Kidney (tissue), 14 donors: ENCODE measurements around the gene TMEM179. TPM values are rescaled to one million over a fixed set of nuclear protein-coding genes. Genes with fewer than 3 reads are reported as not detected.

ENCODE experiments used
- DNase-seq, 5 donors: peaks; one replicate each; pipeline ENCODE4 v3.0.0-alpha.2; 2013 to 2020
- FAIRE-seq: peaks from 2 replicates; lab custom pipeline; 2012; peaks lifted over from hg19 to GRCh38; lab: Jason Lieb, UNC
- H3K27ac ChIP-seq, 2 donors: one replicate each; pipeline ENCODE4 v1.7.0; 2013; ENCODE audit warnings: low read depth in 2 of 2, low read length in 2 of 2, inconsistent platforms in 1 of 2
- H3K27me3 ChIP-seq: one replicate; pipeline ENCODE4 v1.7.1; 2013; ENCODE audit warnings: low read length, inconsistent platforms; ENCODE audit not compliant: control insufficient read depth, insufficient read depth
- H3K36me3 ChIP-seq, 3 donors: one replicate each; pipeline versions ENCODE4 v1.7.0 to v1.7.1; 2013; ENCODE audit warnings: low read length in 3 of 3, control low read depth in 1 of 3, inconsistent platforms in 1 of 3; ENCODE audit not compliant: insufficient read depth in 3 of 3, control insufficient read depth in 2 of 3
- H3K4me1 ChIP-seq, 3 donors: one replicate each; pipeline versions ENCODE4 v1.7.0 to v1.7.1; 2013; ENCODE audit warnings: low read length in 3 of 3, inconsistent platforms in 1 of 3, low read depth in 1 of 3; ENCODE audit not compliant: control insufficient read depth in 2 of 3, insufficient read depth in 2 of 3
- H3K4me3 ChIP-seq, 3 donors: one replicate each; pipeline versions ENCODE4 v1.7.0 to v1.8.1; 2013; ENCODE audit warnings: low read length in 3 of 3, control low read depth in 1 of 3, inconsistent platforms in 1 of 3
- H3K9ac ChIP-seq, 3 donors: one replicate each; pipeline versions ENCODE4 v1.7.0 to v1.7.1; 2013; ENCODE audit warnings: low read length in 3 of 3, control low read depth in 1 of 3, inconsistent platforms in 1 of 3
- H3K9me3 ChIP-seq, 3 donors: one replicate each; pipeline versions ENCODE4 v1.7.0 to v1.7.1; 2013; ENCODE audit warnings: low read length in 3 of 3, control low read depth in 1 of 3, inconsistent platforms in 1 of 3; ENCODE audit not compliant: control insufficient read depth in 2 of 3, insufficient read depth in 1 of 3
- CTCF ChIP-seq: IDR thresholded peaks from 3 replicates; pipeline ENCODE4 v1.5.1; 2012; ENCODE audit warnings: mild to moderate bottlenecking, moderate library complexity, borderline replicate concordance; ENCODE audit not compliant: insufficient read depth; ENCODE audit errors: extremely low read depth
- intact Hi-C: fragments of 100-400 bp; cut with DNase I; formaldehyde crosslinking; loops from one replicate; pipeline ENCODE4 v1.11.1; 2022
- polyA plus RNA-seq: library from polyadenylated mRNA; stranded (reverse); fragments of 350-450 nt; fragmentation: Illumina TruSeq; extraction: RNeasy Lipid Tissue Mini Kit (QIAGEN cat#74804); gene quantifications from one replicate; pipeline ENCODE4 v1.2.3, GENCODE V29; 2014; ENCODE audit warnings: low read depth, low replicate concordance; ENCODE audit not compliant: insufficient read depth
- total RNA-seq: library from RNA; stranded (reverse); fragmentation: NEBNext Ultra II Directional; extraction: Animal tissue kit (Norgen Biotek cat#: 25700); gene quantifications from one replicate; pipeline ENCODE4 v1.2.1, GENCODE V29; 2021
- donor health status: control.
- donor health status: control.
- donor health status: control.
- donor health status: control.
- donor health status: control.
- donor health status: DM: yes; HTN: yes; CAD: no.
- donor health status: Normal renal cell carcinoma (clear cell type).

Gene TMEM179
- total and polyA plus RNA-seq, 2 donors from 2014 or later: 0.50 to 0.67 TPM

GRCh38 chr14:104650057-104650980 lies 45.7 kb upstream of the TMEM179 start:
- Histone ChIP-seq H3K9me3 (no peaks in the 10 kb centered on the region), H3K36me3 (no peaks in the 10 kb centered on the region), H3K9ac (no peak overlapping the region), H3K27me3 (no peaks in the 10 kb centered on the region), H3K27ac (no peak overlapping the region), H3K4me1 (peaks cover 0 to 3% (median 0%) of the 10 kb centered on the region in 3 donors), H3K4me3 (peak overlapping the region in 1 of 3 donors; percentile 18)
- intact Hi-C loops: loop anchor here (5.0 kb wide), 1 partner anchor 52 kb away; no protein-coding TSS in a partner anchor
- FAIRE-seq: no peak
- DNase-seq: peak; percentile 72 to 89 (median 84)
- peak; percentile 91 for TF ChIP-seq CTCF

- TF ChIP-seq CTCF: no peak
- FAIRE-seq (no peak), DNase-seq (peak in 1 of 5 donors; percentile 20)
- H3K9ac ChIP-seq: no peak overlapping the region
- peaks cover 0 to 3% (median 0%) of the 10 kb centered on the region in 3 donors for H3K4me1 ChIP-seq
- no peaks in the 10 kb centered on the region for H3K36me3 ChIP-seq
- H3K9me3 ChIP-seq: peaks cover 0 to 3% (median 0%) of the 10 kb centered on the region in 3 donors
- no peak overlapping the region for H3K4me3 ChIP-seq
- no peak overlapping the region for H3K27ac ChIP-seq
- intact Hi-C loops: no loop called here
- no peaks in the 10 kb centered on the region for H3K27me3 ChIP-seq
Measured at GRCh38 chr14:104647467-104648043, 43.0 kb upstream of the TMEM179 start.

GRCh38 chr14:104644656-104645378 lies 40.2 kb upstream of the TMEM179 start:
- DNase-seq (no peak), FAIRE-seq (no peak)
- no peaks in the 10 kb centered on the region for H3K27me3 ChIP-seq
- H3K27ac ChIP-seq: no peak overlapping the region
- no peaks in the 10 kb centered on the region for H3K4me1 ChIP-seq
- no peak overlapping the region for H3K9ac ChIP-seq
- intact Hi-C loops: no loop called here
- H3K9me3 ChIP-seq: peaks cover 0 to 3% (median 0%) of the 10 kb centered on the region in 3 donors
- TF ChIP-seq CTCF: no peak
- no peaks in the 10 kb centered on the region for H3K36me3 ChIP-seq
- H3K4me3 ChIP-seq: no peak overlapping the region
